ENCODE measurements around the gene IGFL4.
A peak's percentile ranks its signal among the peaks of the same experiment; 100 is the strongest.

Gene IGFL4

GRCh38 chr19:46040952-46041500, at the start of gene IGFL4:
Gene IGFL4 (minus strand): TSS chr19:46041002. CDS start chr19:46040962, 40 bp downstream.
- DNase-seq (ENCODE audit: low spot score) = no peak

- no peak for DNase-seq (ENCODE audit: low spot score)
Measured at GRCh38 chr19:46090444-46090843, 49.6 kb upstream of the IGFL4 start.

- DNase-seq (ENCODE audit: low spot score) = no peak
Measured at GRCh38 chr19:46089432-46089831, 48.6 kb upstream of the IGFL4 start.

- no peak for DNase-seq (ENCODE audit: low spot score)
Measured at GRCh38 chr19:46088101-46088500, 47.3 kb upstream of the IGFL4 start.

- DNase-seq (ENCODE audit: low spot score) = no peak
Measured at GRCh38 chr19:46085888-46086287, 45.1 kb upstream of the IGFL4 start.

GRCh38 chr19:46082728-46083050, 41.9 kb upstream of the IGFL4 start:
- DNase-seq (ENCODE audit: low spot score) = no peak

GRCh38 chr19:46081928-46082727, 41.3 kb upstream of the IGFL4 start:
- DNase-seq (ENCODE audit: low spot score) = peak; percentile 56

GRCh38 chr19:46080561-46080960, 39.8 kb upstream of the IGFL4 start:
- no peak for DNase-seq (ENCODE audit: low spot score)

- no peak for DNase-seq (ENCODE audit: low spot score)
Measured at GRCh38 chr19:46079576-46079975, 38.8 kb upstream of the IGFL4 start.

GRCh38 chr19:46078573-46079332, 38.0 kb upstream of the IGFL4 start:
- peak; percentile 75 for DNase-seq (ENCODE audit: low spot score)

GRCh38 chr19:46077815-46078167, 37.0 kb upstream of the IGFL4 start:
- DNase-seq (ENCODE audit: low spot score) = no peak

- peak; percentile 92 for DNase-seq (ENCODE audit: low spot score)
Measured at GRCh38 chr19:46076951-46077814, 36.4 kb upstream of the IGFL4 start.

GRCh38 chr19:46076031-46076880, 35.5 kb upstream of the IGFL4 start:
- no peak for DNase-seq (ENCODE audit: low spot score)

- no peak for DNase-seq (ENCODE audit: low spot score)
Measured at GRCh38 chr19:46073268-46073922, 32.6 kb upstream of the IGFL4 start.

GRCh38 chr19:46069806-46070341, 29.1 kb upstream of the IGFL4 start:
- DNase-seq (ENCODE audit: low spot score) = no peak

- no peak for DNase-seq (ENCODE audit: low spot score)
Measured at GRCh38 chr19:46068345-46069258, 27.8 kb upstream of the IGFL4 start.

- no peak for DNase-seq (ENCODE audit: low spot score)
Measured at GRCh38 chr19:46067691-46068090, 26.9 kb upstream of the IGFL4 start.

GRCh38 chr19:46066471-46066870, 25.7 kb upstream of the IGFL4 start:
- no peak for DNase-seq (ENCODE audit: low spot score)

GRCh38 chr19:46065486-46066071, 24.8 kb upstream of the IGFL4 start:
- no peak for DNase-seq (ENCODE audit: low spot score)

All from Ammon's horn (tissue), 1 donor.